ENCODE data around the gene CDHR1. TPM values are rescaled to one million over a fixed set of nuclear protein-coding genes. Genes with fewer than 3 reads are reported as not detected.
A peak's percentile ranks its signal among the peaks of the same experiment; 100 is the strongest.

Gene CDHR1
- total and polyA plus RNA-seq, 2 donors (not counting 1 experiment from before 2014, with no cell fraction given), result 0.05 TPM; not detected in 1

DNA sequence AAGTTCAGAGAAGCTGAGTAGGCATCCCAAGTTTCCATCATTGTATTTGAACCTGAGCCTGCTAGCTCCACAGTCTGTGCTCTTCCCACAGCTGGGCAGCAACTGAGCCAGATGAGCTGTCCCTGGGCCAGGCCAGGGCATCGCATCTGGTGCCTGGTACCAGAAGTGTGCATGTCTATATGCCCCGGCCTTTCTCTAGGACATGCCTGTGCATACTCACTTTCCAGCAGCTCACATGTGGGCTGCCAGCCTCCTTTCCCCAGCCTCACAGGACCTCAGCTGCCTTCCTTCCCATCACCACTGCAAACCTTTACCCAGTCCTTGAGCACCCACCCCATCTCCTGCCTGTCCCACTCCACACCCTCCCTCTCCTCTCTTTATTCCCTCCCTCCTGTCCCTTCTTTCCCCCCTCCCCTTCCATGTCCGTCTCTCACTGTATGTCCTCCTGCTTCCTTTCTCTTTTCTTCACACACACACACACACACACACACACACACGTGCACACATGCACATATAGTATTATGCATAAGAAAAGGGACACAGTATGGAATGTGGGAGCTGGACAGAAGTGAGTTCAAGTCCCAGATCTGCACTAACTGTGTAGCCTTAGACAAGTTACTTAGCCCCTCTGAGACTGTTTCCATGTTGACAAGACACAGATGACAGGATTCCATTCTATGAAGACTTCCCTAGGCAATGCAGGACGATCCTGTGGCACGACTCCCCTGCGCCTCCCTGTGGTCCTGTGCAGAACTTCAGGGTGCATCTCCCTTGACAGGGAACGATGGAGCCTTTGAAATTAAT is 10.9 kb downstream of the CDHR1 start:
- no peaks in the 10 kb centered on the region for H3K4me1 ChIP-seq (ENCODE audit: control insufficient read depth, extremely low read depth, insufficient read depth, low read length)
- H3K36me3 ChIP-seq (ENCODE audit: control insufficient read depth, insufficient read depth, low read length), result no peaks in the 10 kb centered on the region
- TF ChIP-seq, protein P1, sequence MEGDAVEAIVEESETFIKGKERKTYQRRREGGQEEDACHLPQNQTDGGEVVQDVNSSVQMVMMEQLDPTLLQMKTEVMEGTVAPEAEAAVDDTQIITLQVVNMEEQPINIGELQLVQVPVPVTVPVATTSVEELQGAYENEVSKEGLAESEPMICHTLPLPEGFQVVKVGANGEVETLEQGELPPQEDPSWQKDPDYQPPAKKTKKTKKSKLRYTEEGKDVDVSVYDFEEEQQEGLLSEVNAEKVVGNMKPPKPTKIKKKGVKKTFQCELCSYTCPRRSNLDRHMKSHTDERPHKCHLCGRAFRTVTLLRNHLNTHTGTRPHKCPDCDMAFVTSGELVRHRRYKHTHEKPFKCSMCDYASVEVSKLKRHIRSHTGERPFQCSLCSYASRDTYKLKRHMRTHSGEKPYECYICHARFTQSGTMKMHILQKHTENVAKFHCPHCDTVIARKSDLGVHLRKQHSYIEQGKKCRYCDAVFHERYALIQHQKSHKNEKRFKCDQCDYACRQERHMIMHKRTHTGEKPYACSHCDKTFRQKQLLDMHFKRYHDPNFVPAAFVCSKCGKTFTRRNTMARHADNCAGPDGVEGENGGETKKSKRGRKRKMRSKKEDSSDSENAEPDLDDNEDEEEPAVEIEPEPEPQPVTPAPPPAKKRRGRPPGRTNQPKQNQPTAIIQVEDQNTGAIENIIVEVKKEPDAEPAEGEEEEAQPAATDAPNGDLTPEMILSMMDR (conservative IDR thresholded peaks at IDR 0.05 in 1 of 2, IDR thresholded peaks at IDR 0.05 in 1 of 2; ENCODE audit: low read depth in 1 of 2, low read length in 2 of 2), result peak; percentile 65 to 74
- TF ChIP-seq EZH2 (IDR thresholded peaks at IDR 0.05; ENCODE audit: low read length, missing control alignments), result no peak
- no peaks in the 10 kb centered on the region for H3K27me3 ChIP-seq (ENCODE audit: control insufficient read depth, insufficient read depth, low read length)
- no peaks in the 10 kb centered on the region for H3K9me3 ChIP-seq (ENCODE audit: control insufficient read depth, insufficient read depth, low read depth, low read length)
- no peak overlapping the region for H2AFZ ChIP-seq (ENCODE audit: low read length)
- H3K4me2 ChIP-seq (ENCODE audit: extremely low read depth, insufficient read depth, low read length), result no peak overlapping the region
- DNase-seq (ENCODE audit: low read depth in 2 of 2), result peak; percentile 6 to 22
- no peak overlapping the region for H3K27ac ChIP-seq (ENCODE audit: insufficient read depth, low read length)
- no peak overlapping the region for H3K4me3 ChIP-seq (replicated peaks in 1 of 4; ENCODE audit: control extremely low read depth in 1 of 4, insufficient read depth in 1 of 4, low read depth in 3 of 4, low read length in 4 of 4)
- H4K20me1 ChIP-seq (ENCODE audit: control insufficient read depth, extremely low read depth, insufficient read depth, low read length), result no peaks in the 10 kb centered on the region
- H3K79me2 ChIP-seq (ENCODE audit: control insufficient read depth, insufficient read depth, low read length), result no peaks in the 10 kb centered on the region
- no peak overlapping the region for H3K9ac ChIP-seq (ENCODE audit: insufficient read depth, low read length)

DNA sequence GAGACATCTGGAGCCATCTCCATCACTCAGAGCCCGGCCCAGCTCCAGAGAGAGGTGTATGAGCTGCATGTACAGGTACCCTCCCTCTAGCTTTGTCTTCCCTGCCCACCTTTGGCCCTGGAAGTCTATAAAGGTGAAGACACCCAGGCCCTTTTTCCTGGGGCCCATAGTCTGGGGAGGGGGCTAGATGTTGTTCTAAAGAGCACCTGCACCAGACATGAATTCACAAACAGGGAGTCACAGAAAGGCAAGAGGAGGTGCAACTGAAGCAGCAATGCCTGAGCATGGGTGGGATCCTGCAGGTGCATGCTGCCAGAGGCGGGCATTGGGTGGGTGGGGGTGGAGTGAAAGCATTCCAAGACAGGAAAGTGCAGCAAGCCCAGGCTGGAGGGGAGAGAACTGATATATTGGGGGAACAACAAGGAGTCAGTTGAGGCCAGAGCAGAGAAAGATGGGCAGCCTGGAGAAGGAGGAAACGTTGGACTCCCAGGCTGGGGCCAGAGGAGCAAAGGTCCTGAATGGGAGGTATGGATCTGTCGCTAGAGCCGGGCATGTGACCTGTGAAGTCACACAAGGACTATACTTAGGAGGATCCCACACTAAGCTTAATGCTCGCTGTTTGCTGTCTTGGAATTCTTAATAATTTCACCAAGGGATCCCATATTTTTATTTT is 11.7 kb downstream of the CDHR1 start:
- H3K9me3 ChIP-seq (ENCODE audit: control insufficient read depth, insufficient read depth, low read depth, low read length), result no peaks in the 10 kb centered on the region
- H2AFZ ChIP-seq (ENCODE audit: low read length), result no peak overlapping the region
- H3K79me2 ChIP-seq (ENCODE audit: control insufficient read depth, insufficient read depth, low read length), result no peaks in the 10 kb centered on the region
- TF ChIP-seq, protein P1 (conservative IDR thresholded peaks at IDR 0.05 in 1 of 2, IDR thresholded peaks at IDR 0.05 in 1 of 2; ENCODE audit: low read depth in 1 of 2, low read length in 2 of 2), result no peak
- TF ChIP-seq EZH2 (IDR thresholded peaks at IDR 0.05; ENCODE audit: low read length, missing control alignments), result no peak
- no peak for DNase-seq (ENCODE audit: low read depth in 2 of 2)
- H3K4me2 ChIP-seq (ENCODE audit: extremely low read depth, insufficient read depth, low read length), result no peak overlapping the region
- no peak overlapping the region for H3K4me3 ChIP-seq (replicated peaks in 1 of 4; ENCODE audit: control extremely low read depth in 1 of 4, insufficient read depth in 1 of 4, low read depth in 3 of 4, low read length in 4 of 4)
- H3K27ac ChIP-seq (ENCODE audit: insufficient read depth, low read length), result no peak overlapping the region
- no peaks in the 10 kb centered on the region for H3K27me3 ChIP-seq (ENCODE audit: control insufficient read depth, insufficient read depth, low read length)
- H3K4me1 ChIP-seq (ENCODE audit: control insufficient read depth, extremely low read depth, insufficient read depth, low read length), result no peaks in the 10 kb centered on the region
- H3K36me3 ChIP-seq (ENCODE audit: control insufficient read depth, insufficient read depth, low read length), result no peaks in the 10 kb centered on the region
- H4K20me1 ChIP-seq (ENCODE audit: control insufficient read depth, extremely low read depth, insufficient read depth, low read length), result no peaks in the 10 kb centered on the region
- no peak overlapping the region for H3K9ac ChIP-seq (ENCODE audit: insufficient read depth, low read length)

DNA sequence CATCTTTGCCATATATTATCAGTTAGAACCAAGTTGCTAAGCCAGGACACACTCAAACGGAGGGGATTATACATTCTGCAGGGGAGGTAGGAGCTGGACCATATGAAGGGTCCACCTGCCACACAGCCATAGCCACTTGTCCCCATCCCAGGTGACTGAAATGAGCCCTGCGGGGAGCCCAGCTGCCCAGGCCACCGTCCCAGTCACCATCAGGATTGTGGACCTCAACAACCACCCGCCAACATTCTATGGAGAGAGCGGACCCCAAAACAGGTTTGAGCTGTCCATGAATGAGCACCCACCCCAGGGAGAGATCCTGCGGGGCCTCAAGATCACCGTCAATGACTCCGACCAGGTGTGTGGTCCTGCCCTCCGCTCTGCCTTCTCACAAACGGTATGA is 13.7 kb downstream of the CDHR1 start:
- no peak for DNase-seq (ENCODE audit: low read depth in 2 of 2)
- Histone ChIP-seq H3K4me2 (ENCODE audit: extremely low read depth, insufficient read depth, low read length) (no peak overlapping the region), H2AFZ (ENCODE audit: low read length) (no peak overlapping the region), H3K79me2 (ENCODE audit: control insufficient read depth, insufficient read depth, low read length) (no peaks in the 10 kb centered on the region), H3K27ac (ENCODE audit: insufficient read depth, low read length) (no peak overlapping the region), H3K36me3 (ENCODE audit: control insufficient read depth, insufficient read depth, low read length) (no peaks in the 10 kb centered on the region), H3K9ac (ENCODE audit: insufficient read depth, low read length) (no peak overlapping the region), H3K4me1 (ENCODE audit: control insufficient read depth, extremely low read depth, insufficient read depth, low read length) (no peaks in the 10 kb centered on the region), H3K27me3 (ENCODE audit: control insufficient read depth, insufficient read depth, low read length) (no peaks in the 10 kb centered on the region), H4K20me1 (ENCODE audit: control insufficient read depth, extremely low read depth, insufficient read depth, low read length) (no peaks in the 10 kb centered on the region), H3K9me3 (ENCODE audit: control insufficient read depth, insufficient read depth, low read depth, low read length) (no peaks in the 10 kb centered on the region), H3K4me3 (replicated peaks in 1 of 4; ENCODE audit: control extremely low read depth in 1 of 4, insufficient read depth in 1 of 4, low read depth in 3 of 4, low read length in 4 of 4) (no peak overlapping the region)
- TF ChIP-seq, protein P1 (conservative IDR thresholded peaks at IDR 0.05 in 1 of 2, IDR thresholded peaks at IDR 0.05 in 1 of 2; ENCODE audit: low read depth in 1 of 2, low read length in 2 of 2), result no peak
- no peak for TF ChIP-seq EZH2 (IDR thresholded peaks at IDR 0.05; ENCODE audit: low read length, missing control alignments)
